ENCODE results near the gene CLMN. TPM values are rescaled to one million over a fixed set of nuclear protein-coding genes. Genes with fewer than 3 reads are reported as not detected.

CLMN gene
- total and polyA plus RNA-seq, 2 of the 8 experiments (the other 6 are each of a cell fraction or from before 2014, with no cell fraction given) = 1.6 to 8.2 TPM

- H3K14ac ChIP-seq (ENCODE audit: insufficient read length) = no peak overlapping the region
- no peak overlapping the region for H2AFZ ChIP-seq (ENCODE audit: low read length)
- no peak overlapping the region for H4K91ac ChIP-seq (replicated peaks; ENCODE audit: insufficient read length, low read length)
- H4K8ac ChIP-seq (ENCODE audit: extremely low read depth, insufficient read depth, low read length) = no peak overlapping the region
- no peak for FAIRE-seq
- ChIA-PET CTCF (ENCODE audit: partially characterized antibody) (interaction anchor here (0.9 to 2.3 kb wide), 2 partner anchors 16 to 251 kb away, joined by 3 to 7 read pairs; no protein-coding TSS in a partner anchor), POLR2A (ENCODE audit: partially characterized antibody) (no interaction called here)
- H3K56ac ChIP-seq (replicated peaks; ENCODE audit: insufficient read length, low read depth, low read length) = no peak overlapping the region
- 92% methylated on average over 8 of the region's 8 CpGs; no CpG with 5 or more reads in 1 of the 2 experiments for WGBS, 2 experiments (ENCODE audit: extremely low coverage in 1 of 2, insufficient coverage in 1 of 2, insufficient read length in 1 of 2, insufficient replicate concordance in 2 of 2, low coverage in 1 of 2, low lambda C conversion rate in 2 of 2, missing lambda C conversion rate in 1 of 2)
- H3K4me3 ChIP-seq (ENCODE audit: extremely low read depth in 1 of 4, insufficient read depth in 2 of 4, low read depth in 3 of 4, low read length in 4 of 4) = no peak overlapping the region
- DNase-seq (ENCODE audit: low read depth in 1 of 2, low spot score in 2 of 2) = no peak
- no peak overlapping the region for H4K5ac ChIP-seq (ENCODE audit: insufficient read length, low read depth, low read length)
- no peak overlapping the region for H3K4me2 ChIP-seq (ENCODE audit: insufficient read depth in 1 of 2, low read depth in 2 of 2, low read length in 2 of 2)
- H2AK5ac ChIP-seq (ENCODE audit: low read depth, low read length) = no peak overlapping the region
- H3K9me3 ChIP-seq (ENCODE audit: insufficient read depth in 2 of 2, low read depth in 1 of 2, low read length in 1 of 2) = no peaks in the 10 kb centered on the region
- no peaks in the 10 kb centered on the region for H3K27me3 ChIP-seq (replicated peaks in 1 of 4; ENCODE audit: control insufficient read depth in 3 of 4, extremely low read depth in 1 of 4, insufficient read depth in 3 of 4, low read length in 3 of 4)
- H3K79me2 ChIP-seq (ENCODE audit: control insufficient read depth in 1 of 2, insufficient read depth in 2 of 2, low read length in 2 of 2) = no peaks in the 10 kb centered on the region
- no peak overlapping the region for H3K27ac ChIP-seq (ENCODE audit: low read depth, low read length)
- H3K23me2 ChIP-seq (ENCODE audit: low read depth, low read length) = peaks cover 3% of the 10 kb centered on the region; the same call in 1 of the 2 replicates
- H2BK5ac ChIP-seq (ENCODE audit: low read depth, low read length) = no peak overlapping the region
- no peak overlapping the region for H2BK20ac ChIP-seq (ENCODE audit: low read length)
- H3K79me1 ChIP-seq (ENCODE audit: low read depth, low read length) = no peaks in the 10 kb centered on the region
- H3K4me1 ChIP-seq (replicated peaks in 1 of 4; ENCODE audit: control insufficient read depth in 3 of 4, insufficient read depth in 4 of 4, low read length in 3 of 4) = no peaks in the 10 kb centered on the region; a peak in 1 of 7 replicates
- TF ChIP-seq RNF2 (IDR thresholded peaks at IDR 0.05; ENCODE audit: borderline replicate concordance, low read depth, low read length, missing control alignments, poor library complexity, severe bottlenecking) = no peak
- peak; percentile 60; the same call in 1 of the 2 replicates for TF ChIP-seq KDM1A (IDR thresholded peaks at IDR 0.05; ENCODE audit: borderline replicate concordance, low read length)
- TF ChIP-seq CEBPB (IDR thresholded peaks at IDR 0.05; ENCODE audit: low read depth, low read length) = peak; percentile 32; the same call in 1 of the 2 replicates
- no peaks in the 10 kb centered on the region for H4K20me1 ChIP-seq (replicated peaks in 1 of 2; ENCODE audit: control insufficient read depth in 1 of 2, insufficient read depth in 2 of 2, low read length in 2 of 2)
- no peak overlapping the region for H3K18ac ChIP-seq (ENCODE audit: extremely low read depth, low read length)
- H3K4ac ChIP-seq (replicated peaks; ENCODE audit: insufficient read length, low read depth, low read length) = no peak overlapping the region
- H3K9ac ChIP-seq (replicated peaks in 1 of 4; ENCODE audit: extremely low read depth in 1 of 4, low read depth in 3 of 4, low read length in 3 of 4) = no peak overlapping the region
- no peak overlapping the region for H3K23ac ChIP-seq (ENCODE audit: insufficient read length)
- no peaks in the 10 kb centered on the region for H3K36me3 ChIP-seq (ENCODE audit: control insufficient read depth in 2 of 4, insufficient read depth in 4 of 4, low read length in 3 of 4)
- no peak overlapping the region for H2BK12ac ChIP-seq (ENCODE audit: low read depth, low read length)
- no peak overlapping the region for H2BK120ac ChIP-seq (replicated peaks; ENCODE audit: low read depth, low read length)
- no peak overlapping the region for H2BK15ac ChIP-seq (ENCODE audit: low read length)
Observed at GRCh38 chr14:95180966-95181741, 138.6 kb downstream of the CLMN start.

Measured in H1 (cell line).